ENCODE data around the gene TERB1.

TERB1 gene

DNA sequence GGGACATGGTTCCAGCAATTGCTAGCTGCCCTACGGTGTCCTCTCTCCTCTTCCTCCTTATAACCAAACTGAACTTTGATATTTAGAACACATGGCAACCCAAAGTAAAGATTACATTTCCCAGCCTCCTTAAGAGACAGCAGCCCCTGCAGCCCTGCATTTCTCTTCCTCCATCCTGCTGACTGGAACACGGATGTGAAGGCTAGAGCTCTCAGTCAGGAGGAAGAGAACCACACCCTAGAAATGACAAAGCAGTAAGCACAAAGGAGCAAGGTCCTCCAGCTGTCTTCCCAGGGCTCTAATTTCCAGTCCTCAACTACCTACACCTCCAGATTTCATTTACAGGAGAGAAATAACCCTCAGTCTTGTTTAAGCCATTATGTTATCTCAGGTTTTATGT lies 60.9 kb downstream of the TERB1 start:
- Histone ChIP-seq H3K4me3 (peak overlapping the region; percentile 55), H3K27ac (peak overlapping the region; percentile 58 to 86)
- DNase-seq (ENCODE audit: low spot score) = no peak
- no peak for TF ChIP-seq CTCF (IDR thresholded peaks at IDR 0.05)

- Histone ChIP-seq H3K4me3 (no peak overlapping the region), H3K27ac (peak overlapping the region; percentile 58 to 86)
- no peak for TF ChIP-seq CTCF (IDR thresholded peaks at IDR 0.05)
- DNase-seq (ENCODE audit: low spot score) = no peak
Measured at GRCh38 chr16:66740010-66740409, 61.4 kb downstream of the TERB1 start.

DNA sequence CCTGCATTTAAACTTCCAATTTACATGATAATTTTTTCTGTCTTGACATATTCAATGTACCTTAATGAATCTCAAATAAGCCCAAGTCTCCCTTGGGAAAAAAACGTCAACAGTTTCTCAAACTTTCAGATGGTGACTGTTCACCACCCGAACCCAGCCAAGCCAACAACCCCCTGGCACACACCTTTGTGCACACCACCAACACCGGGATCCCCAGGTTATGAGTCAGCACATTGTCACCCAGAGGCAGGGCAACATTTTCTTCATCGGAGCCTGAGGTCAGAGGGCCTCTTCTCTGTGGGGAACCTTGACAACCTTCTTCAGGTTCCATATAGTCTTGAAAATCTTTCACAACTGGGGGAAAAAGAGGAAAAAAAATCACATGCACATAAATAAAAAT lies 65.5 kb downstream of the TERB1 start:
- no peak for TF ChIP-seq CTCF (IDR thresholded peaks at IDR 0.05)
- H3K4me3 ChIP-seq = no peak overlapping the region
- no peak for DNase-seq (ENCODE audit: low spot score)
- no peak overlapping the region for H3K27ac ChIP-seq

DNA sequence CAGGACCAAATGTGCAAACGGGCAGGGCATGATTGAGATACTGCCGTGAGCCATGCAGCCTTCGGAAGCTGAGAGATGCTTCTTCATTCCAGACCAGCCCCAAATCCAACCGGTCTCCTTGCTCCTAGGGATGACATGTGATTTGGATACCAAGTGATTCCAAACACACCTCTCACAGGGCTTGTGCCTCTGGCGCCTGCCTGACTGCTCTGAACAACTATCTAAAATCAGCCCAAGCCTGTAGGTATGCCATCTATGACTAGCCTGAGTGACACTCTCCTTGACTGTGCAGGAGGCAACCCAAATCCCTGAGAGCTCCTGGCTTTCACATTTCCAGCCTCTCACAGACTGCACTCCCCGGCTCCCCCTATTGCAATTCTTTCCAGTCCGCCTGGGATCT lies 70.3 kb downstream of the TERB1 start:
- H3K27ac ChIP-seq = no peak overlapping the region

GRCh38 chr16:66728804-66729203 lies 72.6 kb downstream of the TERB1 start:
- H3K4me3 ChIP-seq = no peak overlapping the region
- H3K27ac ChIP-seq = no peak overlapping the region
- no peak for TF ChIP-seq CTCF (IDR thresholded peaks at IDR 0.05)
- no peak for DNase-seq (ENCODE audit: low spot score)

More for the DNA sequence above, 70.3 kb downstream of the TERB1 start:
- H3K4me3 ChIP-seq = no peak overlapping the region
- DNase-seq (ENCODE audit: low spot score) = no peak
- TF ChIP-seq CTCF (IDR thresholded peaks at IDR 0.05) = no peak

DNA sequence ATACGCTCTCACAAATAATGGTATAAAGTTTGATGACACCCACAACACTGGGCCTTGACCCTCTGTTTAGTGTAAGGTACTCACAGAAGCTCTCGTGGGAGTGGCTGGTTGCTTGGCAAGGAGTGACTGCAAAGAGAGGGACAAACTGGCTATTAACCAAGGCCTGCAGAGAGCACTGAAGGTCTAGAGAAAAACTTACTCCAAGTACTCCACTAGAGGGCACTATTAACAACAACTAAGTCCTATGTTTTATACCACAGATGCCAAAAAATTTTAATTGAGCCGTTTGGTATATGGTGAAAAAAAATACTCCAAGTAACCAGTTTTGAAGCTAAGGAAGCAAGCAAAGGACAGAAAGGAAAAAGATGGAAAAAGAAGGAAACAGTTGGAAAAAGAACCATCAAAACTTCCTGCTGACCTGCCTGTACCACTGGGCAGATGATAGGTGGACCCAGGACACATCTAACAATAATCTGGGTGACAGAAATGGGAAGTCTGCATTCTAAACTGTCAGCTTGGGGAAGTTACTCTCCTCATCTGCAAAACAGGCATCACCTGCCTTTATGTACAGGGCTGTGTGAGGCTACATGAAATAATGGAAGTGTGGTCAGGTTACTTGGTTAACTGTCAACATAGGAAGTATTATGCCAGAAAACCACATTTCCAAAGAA lies 73.1 kb downstream of the TERB1 start:
- DNase-seq (ENCODE audit: low spot score) = no peak
- Histone ChIP-seq H3K4me3 (no peak overlapping the region), H3K27ac (no peak overlapping the region)
- peak; percentile 47 for TF ChIP-seq CTCF (IDR thresholded peaks at IDR 0.05)

GRCh38 chr16:66720766-66721165 lies 80.6 kb downstream of the TERB1 start:
- H3K27ac ChIP-seq = no peak overlapping the region
- H3K4me3 ChIP-seq = no peak overlapping the region
- TF ChIP-seq CTCF (IDR thresholded peaks at IDR 0.05) = no peak
- no peak for DNase-seq (ENCODE audit: low spot score)
